IPS DF 4.7 (cell line): ENCODE data around the gene GTPBP6.
"Not testable (repeated sequence)": the region's sequence is repeated elsewhere in the genome, so short reads cannot be mapped to it uniquely, and the experiment has no call there.

Experiments
- DNase-seq: peaks from one replicate; pipeline ENCODE4 v3.0.0-alpha.2; 2013; ENCODE audit warnings: low spot score; ENCODE audit errors: extremely low read depth

Gene GTPBP6

GRCh38 chrX:265502-265901, 53.1 kb downstream of the GTPBP6 start:
- no peak for DNase-seq

GRCh38 chrX:264634-265455, 53.8 kb downstream of the GTPBP6 start:
- DNase-seq = no peak

GRCh38 chrX:264006-264405, 54.6 kb downstream of the GTPBP6 start:
- DNase-seq = not testable (repeated sequence)

- no peak for DNase-seq
Observed at GRCh38 chrX:262381-262909, 56.2 kb downstream of the GTPBP6 start.

GRCh38 chrX:261919-262352, 56.7 kb downstream of the GTPBP6 start:
- no peak for DNase-seq

GRCh38 chrX:261167-261918, 57.3 kb downstream of the GTPBP6 start:
- DNase-seq = no peak

- no peak for DNase-seq
Observed at GRCh38 chrX:259692-260355, 58.8 kb downstream of the GTPBP6 start.

GRCh38 chrX:258291-259040, 60.1 kb downstream of the GTPBP6 start:
- DNase-seq = no peak

- no peak for DNase-seq
Observed at GRCh38 chrX:257681-258289, 60.8 kb downstream of the GTPBP6 start.

GRCh38 chrX:257054-257453, 61.5 kb downstream of the GTPBP6 start:
- DNase-seq = not testable (repeated sequence)

- DNase-seq = no peak
Observed at GRCh38 chrX:255923-256331, 62.7 kb downstream of the GTPBP6 start.
